DMS153 treated with DMSO at 0.1 percent for 48 hours (cell line): ENCODE results near the gene RPTN.

Experiments
- DNase-seq: peaks from one replicate; lab custom pipeline; 2025; ENCODE audit not compliant: unreplicated experiment; lab: John Stamatoyannopoulos, UW

The RPTN gene, protein sequence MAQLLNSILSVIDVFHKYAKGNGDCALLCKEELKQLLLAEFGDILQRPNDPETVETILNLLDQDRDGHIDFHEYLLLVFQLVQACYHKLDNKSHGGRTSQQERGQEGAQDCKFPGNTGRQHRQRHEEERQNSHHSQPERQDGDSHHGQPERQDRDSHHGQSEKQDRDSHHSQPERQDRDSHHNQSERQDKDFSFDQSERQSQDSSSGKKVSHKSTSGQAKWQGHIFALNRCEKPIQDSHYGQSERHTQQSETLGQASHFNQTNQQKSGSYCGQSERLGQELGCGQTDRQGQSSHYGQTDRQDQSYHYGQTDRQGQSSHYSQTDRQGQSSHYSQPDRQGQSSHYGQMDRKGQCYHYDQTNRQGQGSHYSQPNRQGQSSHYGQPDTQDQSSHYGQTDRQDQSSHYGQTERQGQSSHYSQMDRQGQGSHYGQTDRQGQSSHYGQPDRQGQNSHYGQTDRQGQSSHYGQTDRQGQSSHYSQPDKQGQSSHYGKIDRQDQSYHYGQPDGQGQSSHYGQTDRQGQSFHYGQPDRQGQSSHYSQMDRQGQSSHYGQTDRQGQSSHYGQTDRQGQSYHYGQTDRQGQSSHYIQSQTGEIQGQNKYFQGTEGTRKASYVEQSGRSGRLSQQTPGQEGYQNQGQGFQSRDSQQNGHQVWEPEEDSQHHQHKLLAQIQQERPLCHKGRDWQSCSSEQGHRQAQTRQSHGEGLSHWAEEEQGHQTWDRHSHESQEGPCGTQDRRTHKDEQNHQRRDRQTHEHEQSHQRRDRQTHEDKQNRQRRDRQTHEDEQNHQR

DNA sequence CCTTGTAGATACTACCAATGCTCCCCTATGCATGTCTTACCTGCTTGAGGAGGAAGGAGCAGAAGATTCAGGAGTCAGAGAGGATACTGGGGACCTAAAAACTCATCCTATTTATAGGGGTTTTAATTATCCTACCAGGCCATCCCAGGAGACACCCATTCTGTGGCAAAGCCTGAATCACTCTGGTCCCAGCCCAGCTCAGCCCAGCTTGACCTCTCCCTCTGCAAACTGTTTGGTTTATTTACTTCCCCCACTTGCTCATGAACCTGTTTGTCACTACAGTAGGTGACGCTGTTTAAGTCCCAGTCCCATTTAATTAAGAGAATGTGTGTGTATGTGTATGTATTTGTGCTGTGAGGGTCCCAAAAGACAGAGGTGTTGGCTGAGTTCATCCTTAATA, at the start of gene RPTN:
RPTN (minus strand) TSS at position 85 of the 400 bp plus-strand sequence. CDS start 1,339 bp downstream, outside the sequence.
- DNase-seq: no peak

GRCh38 chr1:152198982-152199381, 40.0 kb upstream of the RPTN start:
- DNase-seq: no peak

DNA sequence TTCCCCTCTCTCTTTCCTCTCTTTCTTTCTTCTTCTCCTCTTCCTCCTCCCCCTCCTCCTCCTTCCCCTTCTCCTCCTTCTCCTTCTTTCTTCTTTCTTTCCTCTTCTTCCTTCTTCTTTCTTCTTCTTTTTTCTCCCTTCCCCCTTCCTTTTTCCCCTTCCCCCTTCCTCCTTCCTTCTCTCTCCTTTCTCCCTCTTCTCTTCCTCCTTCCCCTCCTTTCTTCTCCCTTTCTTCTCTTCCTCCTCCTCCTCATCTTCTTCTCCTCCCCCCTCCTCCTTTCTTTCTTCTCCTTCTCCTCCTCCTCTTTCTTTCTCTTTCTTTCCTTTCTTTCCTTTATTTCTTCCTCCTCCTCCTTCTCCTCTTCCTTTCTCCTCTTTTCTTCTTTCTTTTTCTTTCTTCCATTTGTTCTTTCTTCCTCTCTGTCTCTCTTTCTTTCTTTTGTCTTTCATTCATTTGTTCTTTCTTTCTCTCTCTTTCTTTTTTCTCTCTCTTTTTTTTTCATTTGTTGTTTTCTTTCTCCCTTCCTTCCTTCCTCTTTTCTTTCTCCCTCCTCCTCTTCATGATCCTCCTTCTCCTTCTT, 38.4 kb upstream of the RPTN start:
- DNase-seq: no peak

DNA sequence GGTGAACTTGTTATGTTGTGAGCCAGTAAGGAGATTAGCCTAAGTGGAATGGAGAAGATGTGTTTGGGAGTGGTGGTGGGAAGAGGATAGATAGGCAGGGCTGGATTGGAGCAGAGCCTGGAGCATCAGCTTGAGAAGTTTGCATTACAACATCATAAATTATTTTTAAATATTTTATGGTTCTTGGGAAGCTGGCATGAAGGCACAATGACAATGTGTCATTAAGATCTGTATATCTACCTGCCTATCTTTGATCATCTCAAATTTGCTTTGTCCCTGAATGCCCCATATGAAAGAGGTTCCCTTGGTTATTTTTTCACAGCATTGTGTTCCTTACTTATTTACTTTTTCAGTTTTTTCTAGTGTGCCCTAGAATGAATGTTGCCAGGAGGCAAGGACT, 32.7 kb upstream of the RPTN start:
- no peak for DNase-seq

DNA sequence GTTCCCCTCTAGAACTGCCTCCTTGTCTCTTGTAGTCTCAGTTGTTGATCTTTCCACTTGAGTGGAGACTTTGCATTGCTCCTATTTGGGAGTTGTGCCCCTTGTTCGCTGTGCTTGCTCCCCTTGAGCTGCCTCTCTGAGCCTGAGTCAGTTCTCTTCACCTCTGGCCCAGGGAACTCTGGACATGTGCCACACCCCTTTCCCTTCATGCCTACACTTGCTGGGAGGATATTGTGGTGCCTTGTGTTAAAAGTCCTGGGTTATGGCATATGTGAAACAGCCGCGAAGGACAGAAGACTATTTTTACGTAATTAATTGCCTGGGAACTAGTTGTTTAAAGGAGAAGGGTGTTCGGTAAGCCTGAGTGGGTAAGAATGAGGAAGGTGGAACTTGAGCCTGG, 32.2 kb upstream of the RPTN start:
- DNase-seq: no peak

DNA sequence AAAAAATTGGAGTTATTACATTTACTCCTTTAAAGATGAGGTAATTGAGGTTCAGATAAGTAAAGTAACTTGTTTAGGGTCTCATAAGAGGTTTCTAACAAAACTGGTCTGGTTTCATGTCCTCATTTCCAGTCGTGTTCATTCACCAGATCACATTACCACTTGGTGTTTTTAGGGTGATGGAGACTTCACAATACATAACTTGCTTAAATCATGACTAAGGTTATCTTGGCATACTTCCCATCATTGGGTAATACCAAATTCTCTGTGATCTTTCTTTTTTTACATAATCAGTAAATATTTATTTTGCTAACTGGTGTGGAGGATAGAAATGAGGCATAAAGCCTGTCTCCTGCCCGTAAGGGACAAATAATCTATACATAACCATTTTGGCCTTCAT, 31.6 kb upstream of the RPTN start:
- no peak for DNase-seq

GRCh38 chr1:152189657-152190442, 30.8 kb upstream of the RPTN start:
- peak; percentile 69 for DNase-seq

- DNase-seq: peak; percentile 10
Measured at GRCh38 chr1:152188673-152189591, 29.9 kb upstream of the RPTN start.

- no peak for DNase-seq
Measured at GRCh38 chr1:152186556-152187285, 27.7 kb upstream of the RPTN start.

- peak; percentile 72 for DNase-seq
Measured at GRCh38 chr1:152185544-152186391, 26.7 kb upstream of the RPTN start.

DNA sequence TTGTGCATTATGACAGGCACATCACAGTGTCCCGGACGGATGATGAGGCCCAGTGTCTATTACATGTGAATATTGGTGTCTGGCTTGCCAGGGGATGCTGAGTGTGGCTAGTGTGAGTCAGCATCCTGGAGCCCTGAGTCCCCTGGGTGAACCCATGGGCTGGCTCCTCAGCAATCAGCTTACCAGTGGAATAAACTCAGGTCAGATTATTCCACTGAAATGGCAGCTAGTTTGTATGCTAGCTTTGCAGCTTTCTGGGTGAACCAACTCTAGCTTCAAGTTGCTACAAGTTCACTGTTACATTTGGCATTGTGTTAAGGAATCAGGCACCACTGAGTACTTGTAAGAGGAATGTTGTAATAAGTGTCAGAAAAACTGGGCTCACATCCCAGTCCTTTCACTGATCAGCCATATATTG, 23.9 kb upstream of the RPTN start:
- DNase-seq: no peak

DNA sequence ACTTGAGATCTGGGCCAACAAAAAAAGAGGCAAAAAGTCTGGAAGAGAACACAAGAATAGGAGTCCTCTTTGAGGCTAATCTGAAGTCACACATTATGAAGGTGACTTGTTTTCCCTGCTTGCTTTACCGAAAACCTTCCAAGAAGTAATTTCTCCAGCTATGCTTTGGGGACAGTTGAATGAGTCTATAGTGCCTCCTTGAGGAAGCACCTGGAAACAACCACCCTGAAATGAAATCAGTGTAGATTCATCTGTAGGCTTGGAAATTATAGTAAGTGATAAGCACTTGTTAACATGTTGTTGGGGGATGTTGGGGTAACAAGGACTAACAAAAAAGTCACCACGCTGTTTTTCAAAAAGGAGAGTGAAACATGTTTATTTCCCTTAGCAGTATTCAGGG, 23.4 kb upstream of the RPTN start:
- DNase-seq: no peak

GRCh38 chr1:152179566-152179965, 20.5 kb upstream of the RPTN start:
- DNase-seq: no peak

DNA sequence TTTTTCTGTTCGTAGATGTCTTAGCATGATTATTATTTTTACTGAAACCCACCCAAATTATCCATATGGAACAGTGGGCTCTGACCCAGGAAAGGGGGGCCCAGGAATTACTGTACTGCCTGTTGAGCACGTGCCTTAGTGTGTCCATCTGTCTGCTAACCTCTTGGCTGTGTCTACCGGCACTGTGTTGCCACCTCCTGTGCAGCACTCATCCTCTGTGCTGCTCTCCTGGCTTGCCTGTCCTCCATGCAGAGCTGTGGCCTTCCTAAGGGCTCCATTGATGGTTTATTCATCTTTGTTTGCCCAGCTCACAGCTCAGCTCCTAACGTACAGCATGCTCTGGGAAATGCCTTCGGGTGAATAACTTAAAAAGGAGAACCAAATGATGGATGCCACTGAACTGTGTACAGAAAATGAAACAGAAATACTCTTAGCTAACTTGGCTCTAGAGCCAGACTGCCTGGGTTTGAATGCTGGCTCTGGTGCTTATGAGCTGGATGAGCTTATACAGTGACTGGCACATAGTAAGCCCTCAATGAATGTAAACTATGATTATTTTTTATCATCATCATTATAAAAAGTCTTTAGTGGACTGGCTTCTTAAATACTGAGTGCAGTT, 11.4 kb upstream of the RPTN start:
- no peak for DNase-seq

DNA sequence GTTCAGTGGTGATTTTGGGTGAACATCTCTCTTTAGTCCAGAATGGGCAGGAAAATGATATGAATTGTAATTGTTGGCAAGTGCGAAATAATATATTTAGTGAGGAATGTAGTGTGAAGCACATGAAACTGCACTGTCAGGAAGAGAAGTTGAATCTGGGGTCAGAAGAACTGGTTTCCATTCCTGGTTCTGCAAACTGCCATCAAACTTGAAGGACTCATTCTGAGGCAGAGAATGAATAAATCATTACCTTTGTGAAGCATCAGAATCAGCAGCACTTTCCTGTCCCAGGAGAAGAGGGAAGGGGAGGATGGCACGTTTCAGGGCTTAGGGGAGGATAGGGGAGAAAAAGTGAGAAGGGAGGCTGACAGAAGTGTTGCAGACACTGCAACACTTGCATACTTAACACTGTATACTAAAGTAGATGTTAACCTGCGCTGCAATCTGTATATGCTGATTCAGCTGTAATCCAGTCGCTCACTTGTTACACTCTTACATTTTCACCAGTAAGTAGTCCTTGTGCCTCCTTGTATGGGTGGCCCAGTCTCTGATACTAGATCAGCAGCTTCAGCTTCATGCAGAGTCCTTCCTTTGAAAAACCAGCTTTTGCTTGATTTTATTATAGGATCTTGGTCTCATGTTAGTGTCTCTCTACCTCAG, 10.5 kb upstream of the RPTN start:
- no peak for DNase-seq

- no peak for DNase-seq
Measured at GRCh38 chr1:152168535-152168868, 9.5 kb upstream of the RPTN start.

- DNase-seq: no peak
Measured at GRCh38 chr1:152167835-152168534, 9.0 kb upstream of the RPTN start.
